ENCODE results near the gene EPHA5.

Gene EPHA5

GRCh38 chr4:65623506-65623905, 46.8 kb downstream of the EPHA5 start:
- DNase-seq: no peak

GRCh38 chr4:65617416-65617815, 52.9 kb downstream of the EPHA5 start:
- DNase-seq: no peak

GRCh38 chr4:65604515-65604914, 65.8 kb downstream of the EPHA5 start:
- DNase-seq: no peak

DNA sequence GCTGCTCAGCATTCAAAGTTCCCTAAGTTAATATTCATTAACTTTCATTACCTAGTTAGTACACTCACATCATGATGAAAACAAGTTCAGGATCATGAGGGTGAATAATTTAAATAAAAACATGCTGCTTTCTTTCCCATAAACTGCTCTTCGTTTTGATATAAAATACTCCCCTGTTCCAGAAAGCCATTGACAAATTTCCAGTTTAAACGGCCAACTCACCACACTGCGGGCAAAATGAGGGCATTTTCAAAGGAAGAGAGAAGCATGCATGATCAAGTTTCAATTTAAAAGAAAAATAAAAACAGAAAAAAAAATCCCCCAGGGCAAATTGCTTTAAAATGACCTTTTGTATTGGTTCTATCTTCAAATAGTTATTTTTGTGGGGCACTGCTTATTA, 69.6 kb downstream of the EPHA5 start:
- no peak for DNase-seq

DNA sequence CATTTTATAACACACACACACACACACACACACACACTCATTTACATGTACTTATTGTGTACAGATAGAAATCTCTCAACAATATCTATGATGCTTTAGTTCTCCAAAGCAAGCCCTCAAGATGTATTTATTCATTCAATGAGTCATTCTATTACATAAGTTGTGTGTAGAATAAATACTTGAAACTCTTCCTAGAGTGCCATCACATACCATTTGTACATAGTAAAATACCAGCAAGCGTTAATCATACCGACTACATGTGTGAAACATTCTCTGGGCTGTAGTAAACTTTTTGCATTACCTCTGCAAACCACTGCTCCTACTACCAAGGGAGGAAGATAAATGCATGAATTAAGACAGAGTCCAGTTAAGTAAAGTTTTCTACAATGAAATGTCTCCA, 70.9 kb downstream of the EPHA5 start:
- DNase-seq: no peak

- no peak for DNase-seq
These were observed 72.6 kb downstream of the EPHA5 start for GRCh38 chr4:65597697-65598096.

GRCh38 chr4:65592089-65592488, 78.2 kb downstream of the EPHA5 start:
- DNase-seq: no peak

DNA sequence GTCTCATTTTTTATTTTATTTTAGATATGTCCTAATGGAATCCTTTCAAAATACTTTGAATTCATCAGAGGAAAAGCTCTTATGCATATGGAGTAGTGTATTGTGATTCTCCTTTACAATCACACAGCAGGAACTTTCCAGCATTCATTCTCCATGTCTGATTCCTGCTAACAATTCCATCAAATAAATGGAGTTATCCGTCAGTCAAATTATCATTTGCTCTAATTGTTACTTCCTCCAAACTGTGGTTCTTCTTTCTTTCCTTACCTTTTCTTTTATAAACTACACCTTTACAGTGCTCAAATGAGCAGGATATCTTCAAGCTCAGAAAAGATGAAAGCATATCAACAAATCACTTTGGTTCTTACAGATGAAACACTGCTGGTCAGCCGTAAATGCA, 80.4 kb downstream of the EPHA5 start:
- no peak for DNase-seq

GRCh38 chr4:65589331-65589730, 81.0 kb downstream of the EPHA5 start:
- DNase-seq: no peak

DNA sequence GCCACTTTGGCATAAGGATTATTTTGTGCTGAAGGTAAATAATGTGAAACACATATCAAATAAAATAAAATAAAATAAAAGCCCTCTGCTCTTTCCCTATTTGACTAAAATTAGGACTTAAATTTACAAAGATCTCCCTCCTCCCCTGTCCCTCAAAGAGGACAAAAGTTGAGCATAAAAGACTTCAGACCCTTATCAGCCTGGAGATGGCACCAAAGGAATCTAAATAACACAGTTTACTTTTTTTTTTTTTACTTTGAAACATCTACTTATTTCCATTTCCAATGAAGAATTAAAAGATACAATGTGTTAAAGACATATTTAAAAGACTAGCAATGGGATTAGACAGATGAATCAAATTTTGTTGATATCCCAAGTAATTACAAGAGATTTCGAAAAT, 89.7 kb downstream of the EPHA5 start:
- DNase-seq: no peak

DNA sequence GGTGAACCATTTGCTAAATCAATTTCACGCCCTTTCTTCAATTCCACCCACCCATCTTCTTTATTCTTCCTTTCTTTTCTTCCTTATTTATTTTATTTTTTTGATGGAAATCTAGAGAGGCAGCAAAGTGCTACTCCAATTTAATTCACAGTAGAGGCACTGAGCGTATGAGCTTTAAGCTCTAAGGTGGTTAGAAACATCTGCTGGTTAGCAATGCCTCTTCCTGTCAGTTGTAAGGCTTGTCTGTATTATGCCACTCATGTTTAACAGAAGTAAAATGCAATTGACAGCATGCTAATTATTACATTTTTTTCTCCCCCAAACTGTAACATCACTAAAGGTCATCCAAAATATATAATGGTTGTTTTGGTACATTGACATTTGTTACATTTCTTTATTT, 103.8 kb downstream of the EPHA5 start:
- no peak for DNase-seq

GRCh38 chr4:65561164-65561563, 109.1 kb downstream of the EPHA5 start:
- no peak for DNase-seq

- peak; percentile 23 for DNase-seq
These were observed 111.0 kb downstream of the EPHA5 start for GRCh38 chr4:65559270-65559669.

DNA sequence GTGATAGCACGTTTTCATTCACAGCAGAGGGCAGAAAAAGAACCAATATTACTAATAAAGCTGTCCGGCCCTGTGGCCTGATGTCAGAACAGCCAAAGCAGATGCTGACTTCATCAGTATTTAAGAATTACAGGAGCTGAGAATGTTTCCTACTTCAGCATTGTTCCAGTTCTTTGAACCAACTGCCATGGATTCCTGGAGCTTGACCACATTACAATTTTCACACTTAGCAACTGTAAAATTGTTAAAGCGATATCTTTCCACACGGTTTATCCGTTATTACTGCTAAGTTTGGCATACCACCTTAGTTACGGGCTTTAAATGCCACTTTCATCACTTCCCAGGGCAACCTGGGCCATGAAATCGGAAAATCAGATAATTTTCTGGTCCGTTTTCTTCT, 118.2 kb downstream of the EPHA5 start:
- DNase-seq: no peak

- DNase-seq: no peak
These were observed 119.8 kb downstream of the EPHA5 start for GRCh38 chr4:65550500-65550899.

DNA sequence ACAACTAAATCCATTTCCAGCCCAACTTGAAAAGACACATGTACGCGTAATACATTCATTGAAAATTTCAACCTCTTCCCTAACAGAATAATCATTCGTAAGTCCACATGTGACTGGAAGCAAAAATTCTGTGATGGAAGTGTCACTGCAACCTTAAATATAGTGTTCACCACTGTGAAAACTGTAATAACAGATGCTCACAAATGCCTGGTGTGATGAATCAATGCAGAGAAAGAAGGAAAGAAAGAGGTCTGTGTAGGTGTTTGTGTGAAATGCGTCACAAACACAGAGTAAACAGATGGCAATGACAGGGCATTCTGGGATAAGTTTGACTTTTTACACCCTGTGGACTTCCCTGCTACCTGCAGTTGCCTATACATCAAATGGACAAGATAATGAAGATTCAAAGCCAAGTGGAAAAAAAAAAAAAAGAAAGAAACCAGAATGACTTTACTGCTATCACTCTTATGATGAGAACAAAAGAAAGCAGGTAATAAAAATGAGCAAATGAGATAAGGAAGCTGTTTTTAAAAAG, 123.3 kb downstream of the EPHA5 start:
- DNase-seq: no peak

DNA sequence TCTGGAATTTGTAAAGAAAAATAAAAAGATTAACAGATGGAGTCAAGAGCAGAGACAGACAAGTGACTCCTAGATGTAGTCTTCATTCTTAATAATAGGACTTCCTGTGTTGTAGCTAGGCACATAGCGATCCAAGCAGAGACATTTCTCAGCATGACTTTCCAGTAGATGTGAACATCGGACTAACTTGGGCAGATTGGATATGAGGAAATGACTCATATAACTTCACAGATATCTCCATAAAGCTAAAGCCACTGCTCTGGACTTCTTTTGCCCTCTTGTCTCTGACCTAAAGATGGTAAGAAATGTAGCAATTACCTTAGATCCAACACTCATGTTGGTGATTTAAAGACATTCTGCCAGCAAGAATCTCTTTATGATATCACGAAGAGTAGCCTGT, 131.7 kb downstream of the EPHA5 start:
- DNase-seq: no peak

GRCh38 chr4:65535113-65535512, 135.2 kb downstream of the EPHA5 start:
- DNase-seq: no peak

- no peak for DNase-seq
These were observed 148.6 kb downstream of the EPHA5 start for GRCh38 chr4:65521666-65522065.

- no peak for DNase-seq
These were observed 154.6 kb downstream of the EPHA5 start for GRCh38 chr4:65515646-65516045.

GRCh38 chr4:65510976-65511375, 159.3 kb downstream of the EPHA5 start:
- DNase-seq: no peak

GRCh38 chr4:65508168-65508567, 162.1 kb downstream of the EPHA5 start:
- no peak for DNase-seq

DNA sequence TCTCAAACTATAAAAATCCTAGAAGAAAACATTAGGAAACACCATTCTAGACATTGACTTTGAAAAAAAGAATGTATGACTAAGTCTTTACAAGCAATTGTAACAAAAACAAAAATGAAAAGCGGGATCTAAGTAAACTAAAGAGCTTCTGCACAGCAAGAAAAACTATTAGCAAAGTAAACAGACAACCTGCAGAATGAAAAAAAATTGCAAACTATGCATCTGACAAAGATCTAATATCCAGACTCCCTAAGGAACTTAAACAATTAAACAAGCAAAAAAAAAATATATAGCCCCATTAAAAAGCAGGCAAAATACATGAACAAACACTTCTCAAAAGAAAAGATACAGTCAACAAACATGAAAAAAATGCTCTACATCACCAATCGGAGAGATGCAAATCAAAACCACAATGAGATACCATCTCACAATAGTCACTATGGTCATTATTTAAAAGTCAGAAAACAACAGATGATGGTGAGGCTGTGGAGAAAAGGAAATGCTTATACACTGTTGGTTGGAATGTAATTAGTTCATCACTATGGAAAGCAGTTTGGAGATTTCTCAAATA, 168.1 kb downstream of the EPHA5 start:
- no peak for DNase-seq

- no peak for DNase-seq
These were observed 171.7 kb downstream of the EPHA5 start for GRCh38 chr4:65498606-65499005.

- DNase-seq: no peak
These were observed 174.8 kb downstream of the EPHA5 start for GRCh38 chr4:65495439-65495838.

GRCh38 chr4:65482410-65482809, 187.9 kb downstream of the EPHA5 start:
- DNase-seq: no peak
